PFSK-1 (cell line): ENCODE data around the gene NDC1.

Experiments used
- FOXP2 ChIP-seq: optimal IDR thresholded peaks from 2 replicates; pipeline ENCODE3; 2011; ENCODE audit warnings: borderline replicate concordance, control low read depth, inconsistent platforms; ENCODE audit not compliant: insufficient read depth; ENCODE audit errors: extremely low read length, extremely low read depth
- POLR2AphosphoS5 ChIP-seq: IDR thresholded peaks from 2 replicates; pipeline ENCODE4 v1.6.1; 2012; ENCODE audit warnings: low read depth, mild to moderate bottlenecking, control low read depth, low read length, moderate library complexity
- REST ChIP-seq, 2 experiments: IDR thresholded peaks; 2 replicates each; pipeline versions ENCODE4 v1.6.1 to v1.8.0; 2011 to 2012; ENCODE audit warnings: low read depth in 2 of 2, low read length in 2 of 2, control low read depth in 1 of 2, inconsistent platforms in 1 of 2, mild to moderate bottlenecking in 1 of 2, moderate library complexity in 1 of 2; ENCODE audit not compliant: insufficient read depth in 1 of 2
- SIN3A ChIP-seq: IDR thresholded peaks from 2 replicates; pipeline ENCODE4 v1.6.1; 2012; ENCODE audit warnings: mild to moderate bottlenecking, low read length, moderate library complexity, borderline replicate concordance; ENCODE audit not compliant: insufficient read depth
- TAF1 ChIP-seq: IDR thresholded peaks from 2 replicates; pipeline ENCODE4 v1.6.1; 2012; ENCODE audit warnings: low read length, control low read depth, borderline replicate concordance; ENCODE audit not compliant: insufficient read depth

- TF ChIP-seq TAF1 (no peak), REST (IDR thresholded peaks at IDR 0.05; ENCODE audit: insufficient read depth in 1 of 2, low read depth in 2 of 2, low read length in 2 of 2) (no peak), POLR2AphosphoS5 (no peak), FOXP2 (no peak), SIN3A (no peak)
These were observed 120.9 kb downstream of the NDC1 start for GRCh38 chr1:53717025-53717804.
